ENCODE measurements around the gene NUBPL.
A peak's percentile ranks its signal among the peaks of the same experiment; 100 is the strongest.

The NUBPL gene, protein sequence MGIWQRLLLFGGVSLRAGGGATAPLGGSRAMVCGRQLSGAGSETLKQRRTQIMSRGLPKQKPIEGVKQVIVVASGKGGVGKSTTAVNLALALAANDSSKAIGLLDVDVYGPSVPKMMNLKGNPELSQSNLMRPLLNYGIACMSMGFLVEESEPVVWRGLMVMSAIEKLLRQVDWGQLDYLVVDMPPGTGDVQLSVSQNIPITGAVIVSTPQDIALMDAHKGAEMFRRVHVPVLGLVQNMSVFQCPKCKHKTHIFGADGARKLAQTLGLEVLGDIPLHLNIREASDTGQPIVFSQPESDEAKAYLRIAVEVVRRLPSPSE

DNA sequence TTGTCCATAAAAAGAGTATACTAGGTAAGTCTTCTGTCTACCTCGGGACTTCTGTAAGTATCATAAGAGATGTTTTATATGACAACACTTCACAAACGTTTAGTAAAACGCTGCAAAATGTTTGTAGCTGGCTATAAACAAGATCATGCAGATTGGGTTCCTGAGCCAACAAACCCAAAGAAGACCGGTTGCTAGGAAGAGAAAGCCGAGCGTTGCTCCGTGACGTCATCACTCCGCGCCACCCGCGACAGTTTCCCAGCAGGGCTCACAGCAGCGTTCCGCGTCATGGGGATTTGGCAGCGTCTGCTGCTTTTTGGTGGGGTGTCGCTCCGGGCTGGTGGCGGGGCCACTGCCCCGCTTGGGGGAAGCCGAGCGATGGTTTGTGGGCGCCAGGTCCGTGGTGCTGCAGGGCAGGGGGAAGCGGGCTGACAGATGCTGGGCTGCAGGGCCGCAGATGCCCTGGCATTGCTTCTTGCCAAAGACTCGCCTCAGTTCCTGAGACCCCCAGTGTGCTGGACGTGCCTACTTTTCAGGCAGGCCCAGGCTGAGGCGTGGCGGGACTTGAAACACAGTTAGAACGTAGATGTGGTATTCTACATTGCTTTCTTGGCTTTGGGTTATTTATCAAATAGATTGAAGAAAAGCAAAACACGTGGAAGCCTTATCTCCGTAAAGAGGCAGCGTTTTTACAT, at the start of gene NUBPL:
NUBPL (plus strand) TSS at position 250 of the 692 bp plus-strand sequence; CDS start at position 286, 36 bp downstream.
- 0 out of 2 replicates have a peak, but pooled peaks cover 2% of the 10 kb centered on the region for H3K9me3 ChIP-seq
- peak; percentile 85 to 96 for DNase-seq (ENCODE audit: low spot score in 2 of 2)
- H3K4me3 ChIP-seq = peak within 1 kb of the TSS; percentile 91
- H3K36me3 ChIP-seq (replicated peaks) = no peaks in the 10 kb centered on the region
- no peaks in the 10 kb centered on the region for H3K27me3 ChIP-seq (ENCODE audit: low read depth)
- H3K4me1 ChIP-seq = peaks cover 12% of the 10 kb centered on the region
- in situ Hi-C loops (cut with MboI; ENCODE audit: low sequenced_read_pairs) = no loop called here

DNA sequence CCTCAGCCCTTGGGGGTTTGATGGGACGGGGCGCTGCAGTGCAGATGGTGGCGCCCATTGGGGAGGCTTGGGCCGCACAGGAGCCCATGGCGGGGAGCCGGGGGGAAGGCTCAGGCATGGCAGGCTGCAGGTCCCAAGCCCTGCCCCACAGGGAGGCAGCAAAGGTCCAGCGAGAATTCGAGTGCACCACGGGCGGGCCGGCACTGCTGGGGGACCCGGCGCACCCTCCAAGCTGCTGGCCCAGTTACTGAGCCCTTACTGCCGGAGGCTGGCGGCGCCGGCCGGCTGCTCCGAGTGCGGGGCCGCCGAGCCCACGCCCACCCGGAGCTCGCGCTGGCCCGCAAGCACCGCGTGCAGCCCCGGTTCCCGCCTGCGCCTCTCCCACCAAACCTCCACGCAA, 34.1 kb upstream of the NUBPL start:
- H3K36me3 ChIP-seq (replicated peaks) = no peaks in the 10 kb centered on the region
- DNase-seq (ENCODE audit: low spot score in 2 of 2) = no peak
- in situ Hi-C loops (cut with MboI; ENCODE audit: low sequenced_read_pairs) = no loop called here
- no peaks in the 10 kb centered on the region for H3K4me1 ChIP-seq
- H3K27me3 ChIP-seq (ENCODE audit: low read depth) = no peaks in the 10 kb centered on the region
- no peaks in the 10 kb centered on the region for H3K9me3 ChIP-seq
- no peak overlapping the region for H3K4me3 ChIP-seq

DNA sequence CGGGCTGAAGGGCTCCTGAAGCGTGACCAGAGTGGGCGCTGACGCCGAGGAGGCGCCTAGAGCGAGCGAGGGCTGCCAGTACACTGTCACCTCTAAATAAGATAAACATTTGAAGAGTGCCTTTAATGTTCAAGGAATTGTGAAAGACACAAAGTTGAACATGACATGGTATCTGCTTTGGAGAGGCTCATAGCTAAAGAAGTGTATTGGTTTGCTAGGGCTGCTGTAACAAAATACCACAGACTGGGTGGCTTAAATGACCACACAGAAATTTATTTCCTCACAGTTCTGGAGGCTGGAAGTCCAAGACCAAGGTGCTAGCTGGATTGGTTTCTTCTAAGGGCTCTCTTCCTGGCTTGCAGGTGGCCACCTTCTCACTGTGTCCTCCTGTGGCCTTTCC, 33.7 kb upstream of the NUBPL start:
- in situ Hi-C loops (cut with MboI; ENCODE audit: low sequenced_read_pairs) = no loop called here
- Histone ChIP-seq H3K9me3 (no peaks in the 10 kb centered on the region), H3K4me3 (no peak overlapping the region), H3K36me3 (replicated peaks) (no peaks in the 10 kb centered on the region), H3K27me3 (ENCODE audit: low read depth) (no peaks in the 10 kb centered on the region), H3K4me1 (no peaks in the 10 kb centered on the region)
- no peak for DNase-seq (ENCODE audit: low spot score in 2 of 2)

DNA sequence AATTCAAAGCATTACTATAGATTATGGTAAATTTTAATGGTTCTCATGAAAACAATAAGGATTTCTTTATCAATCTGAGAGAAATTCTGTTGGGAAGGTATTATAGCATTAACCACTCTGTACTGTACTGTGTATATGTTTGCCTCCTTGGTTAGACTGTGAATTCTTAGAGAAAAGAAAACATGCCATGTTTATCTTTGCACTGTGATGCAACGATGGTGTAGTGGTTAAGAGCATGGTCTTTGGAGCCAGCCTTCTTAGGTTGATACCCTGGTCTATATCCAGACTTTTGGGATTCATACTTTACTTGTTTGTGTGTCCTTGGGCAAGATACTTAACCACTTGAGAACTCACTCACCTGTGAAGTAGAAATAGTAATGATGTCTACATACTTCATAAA, 32.2 kb upstream of the NUBPL start:
- no peaks in the 10 kb centered on the region for H3K9me3 ChIP-seq
- H3K27me3 ChIP-seq (ENCODE audit: low read depth) = no peaks in the 10 kb centered on the region
- no peak for DNase-seq (ENCODE audit: low spot score in 2 of 2)
- no peak overlapping the region for H3K4me3 ChIP-seq
- no peaks in the 10 kb centered on the region for H3K36me3 ChIP-seq (replicated peaks)
- no peaks in the 10 kb centered on the region for H3K4me1 ChIP-seq
- in situ Hi-C loops (cut with MboI; ENCODE audit: low sequenced_read_pairs) = no loop called here

DNA sequence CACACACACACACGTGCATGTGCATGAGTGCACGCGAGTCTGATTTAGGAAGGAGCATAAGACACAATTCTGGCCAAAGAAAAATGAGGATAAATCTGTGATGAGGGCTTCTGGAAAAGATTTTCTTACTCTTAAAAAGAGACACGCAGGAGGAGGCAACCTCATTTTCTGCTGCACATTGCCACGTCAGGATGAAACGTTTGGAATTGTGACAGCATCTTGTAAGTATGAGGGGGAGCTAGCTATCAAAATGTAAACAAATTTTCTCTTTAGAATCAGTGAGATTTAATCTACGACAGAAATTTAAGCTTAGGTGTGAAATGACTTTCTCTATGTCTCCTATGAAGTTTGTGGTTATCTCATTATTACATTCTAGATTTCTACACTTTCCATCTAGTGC, 31.1 kb upstream of the NUBPL start:
- Histone ChIP-seq H3K27me3 (ENCODE audit: low read depth) (no peaks in the 10 kb centered on the region), H3K4me3 (no peak overlapping the region), H3K9me3 (no peaks in the 10 kb centered on the region), H3K36me3 (replicated peaks) (no peaks in the 10 kb centered on the region), H3K4me1 (no peaks in the 10 kb centered on the region)
- DNase-seq (ENCODE audit: low spot score in 2 of 2) = no peak
- in situ Hi-C loops (cut with MboI; ENCODE audit: low sequenced_read_pairs) = no loop called here

DNA sequence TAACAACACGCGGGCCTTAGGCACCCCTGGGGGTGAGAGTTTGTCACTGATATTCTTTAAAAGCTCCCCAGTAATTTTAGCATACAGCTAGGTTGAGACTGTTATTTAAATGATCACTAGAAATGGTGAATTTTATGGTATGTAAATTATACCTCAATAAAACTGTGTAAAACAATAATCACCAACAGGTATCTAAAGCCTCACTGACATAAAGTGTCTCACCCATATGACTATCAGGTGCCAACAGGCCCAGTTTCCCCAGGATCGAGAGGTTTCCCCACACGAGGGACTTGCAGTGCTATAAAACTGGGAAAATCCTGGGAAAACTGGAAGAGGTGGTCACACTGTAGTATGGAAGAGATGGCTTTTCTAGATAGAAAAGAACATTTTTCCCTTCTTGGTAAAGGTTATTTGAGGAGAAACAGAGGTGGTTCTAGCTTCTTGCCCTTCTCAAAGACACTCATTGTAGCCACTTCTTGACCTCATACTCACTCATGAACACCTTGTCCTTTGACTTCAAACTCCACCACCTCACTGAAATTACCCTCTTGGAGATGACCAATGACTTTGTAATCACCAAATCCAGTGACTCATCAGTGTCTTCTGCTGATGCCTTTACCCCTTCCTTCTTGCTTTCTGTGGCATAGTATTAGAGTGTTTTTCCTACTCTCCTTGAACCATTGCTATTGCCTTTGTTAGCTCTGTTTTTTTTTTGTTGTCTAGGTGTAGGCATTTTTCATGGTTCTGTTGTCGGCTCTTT, 24.8 kb upstream of the NUBPL start:
- Histone ChIP-seq H3K4me3 (no peak overlapping the region), H3K27me3 (ENCODE audit: low read depth) (no peaks in the 10 kb centered on the region), H3K36me3 (replicated peaks) (no peaks in the 10 kb centered on the region), H3K4me1 (no peaks in the 10 kb centered on the region), H3K9me3 (no peaks in the 10 kb centered on the region)
- DNase-seq (ENCODE audit: low spot score in 2 of 2) = no peak
- in situ Hi-C loops (cut with MboI; ENCODE audit: low sequenced_read_pairs) = no loop called here

DNA sequence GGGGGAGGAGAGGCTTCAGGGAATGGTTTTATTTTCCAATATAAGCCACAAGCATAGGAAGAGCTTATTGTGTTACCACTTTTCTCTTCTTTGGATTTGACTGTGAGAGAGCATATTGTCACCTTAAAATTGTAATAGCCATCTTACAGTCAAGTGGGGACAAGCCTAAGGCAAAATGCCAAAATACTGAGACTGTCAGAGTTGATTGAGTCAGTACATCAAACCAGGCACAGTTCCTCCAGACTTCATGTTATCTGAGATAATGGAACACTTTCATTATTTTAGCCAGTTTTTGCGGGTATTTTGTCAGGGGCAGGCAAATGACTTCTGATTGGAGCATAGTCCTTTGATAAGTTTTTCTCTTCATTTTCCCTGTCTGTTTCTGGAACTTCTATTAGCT, 19.5 kb upstream of the NUBPL start:
- H3K4me3 ChIP-seq = no peak overlapping the region
- no peaks in the 10 kb centered on the region for H3K36me3 ChIP-seq (replicated peaks)
- H3K27me3 ChIP-seq (ENCODE audit: low read depth) = no peaks in the 10 kb centered on the region
- DNase-seq (ENCODE audit: low spot score in 2 of 2) = no peak
- H3K9me3 ChIP-seq = no peaks in the 10 kb centered on the region
- in situ Hi-C loops (cut with MboI; ENCODE audit: low sequenced_read_pairs) = no loop called here
- H3K4me1 ChIP-seq = no peaks in the 10 kb centered on the region

DNA sequence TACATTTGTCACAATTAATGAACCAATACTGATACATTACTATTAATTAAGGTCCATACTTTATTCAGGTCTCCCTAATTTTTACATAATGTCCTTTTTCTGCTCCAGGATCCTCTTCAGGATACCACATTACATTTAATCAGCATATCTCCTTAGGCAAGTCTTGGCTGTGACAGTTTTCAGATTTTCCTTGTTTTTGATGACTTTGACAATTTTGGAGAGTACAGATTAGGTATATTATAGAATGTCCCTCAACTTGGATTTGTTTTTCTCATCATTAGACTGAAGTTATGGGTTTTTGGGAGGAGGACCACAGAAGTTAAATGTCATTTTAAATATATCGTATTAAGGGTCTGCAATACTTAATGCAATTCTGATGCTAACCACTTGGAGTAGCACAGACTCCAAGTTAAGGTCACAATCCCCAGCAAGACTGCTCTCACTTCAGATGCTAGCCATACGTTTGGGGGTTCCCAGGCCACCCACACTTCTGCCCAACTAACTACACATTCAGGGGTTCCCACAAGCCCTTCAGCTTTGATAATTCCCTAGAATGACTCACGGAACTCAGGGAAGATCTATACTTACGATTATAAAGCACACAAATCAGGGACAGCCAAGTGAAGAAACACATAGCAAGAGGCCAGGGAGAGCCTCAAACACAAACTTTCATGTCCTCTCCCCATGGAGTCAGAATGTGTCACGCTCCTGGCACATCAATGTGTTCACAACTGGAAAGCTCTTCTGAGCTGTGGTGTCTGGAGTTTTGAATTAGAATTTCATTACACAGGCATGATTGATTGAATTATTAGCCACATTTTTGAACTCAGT, 17.0 kb upstream of the NUBPL start:
- in situ Hi-C loops (cut with MboI; ENCODE audit: low sequenced_read_pairs) = no loop called here
- Histone ChIP-seq H3K36me3 (replicated peaks) (no peaks in the 10 kb centered on the region), H3K4me1 (no peaks in the 10 kb centered on the region), H3K9me3 (no peaks in the 10 kb centered on the region), H3K4me3 (no peak overlapping the region), H3K27me3 (ENCODE audit: low read depth) (no peaks in the 10 kb centered on the region)
- DNase-seq (ENCODE audit: low spot score in 2 of 2) = peak in 1 of 2 experiments; percentile 23

DNA sequence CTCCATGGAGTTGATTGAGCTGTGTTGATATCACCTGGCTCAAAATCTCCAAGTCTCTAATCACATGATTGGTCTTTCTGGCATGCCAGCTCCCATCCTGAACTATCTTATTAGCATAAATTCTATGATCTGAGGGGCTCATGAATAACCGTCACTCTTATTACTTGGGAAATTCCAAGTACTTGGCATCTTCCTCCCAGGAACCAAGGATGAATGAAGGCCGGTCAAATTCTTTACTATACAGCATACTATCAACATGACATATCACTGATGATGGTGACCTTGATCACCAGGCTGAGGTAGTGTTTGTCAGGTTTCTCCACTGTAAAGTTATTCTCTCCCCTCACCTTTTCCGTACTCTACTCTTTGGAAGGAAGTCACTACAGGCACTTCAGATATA, 16.4 kb upstream of the NUBPL start:
- Histone ChIP-seq H3K36me3 (replicated peaks) (no peaks in the 10 kb centered on the region), H3K4me3 (no peak overlapping the region), H3K4me1 (no peaks in the 10 kb centered on the region), H3K9me3 (no peaks in the 10 kb centered on the region), H3K27me3 (ENCODE audit: low read depth) (no peaks in the 10 kb centered on the region)
- no peak for DNase-seq (ENCODE audit: low spot score in 2 of 2)
- in situ Hi-C loops (cut with MboI; ENCODE audit: low sequenced_read_pairs) = no loop called here

DNA sequence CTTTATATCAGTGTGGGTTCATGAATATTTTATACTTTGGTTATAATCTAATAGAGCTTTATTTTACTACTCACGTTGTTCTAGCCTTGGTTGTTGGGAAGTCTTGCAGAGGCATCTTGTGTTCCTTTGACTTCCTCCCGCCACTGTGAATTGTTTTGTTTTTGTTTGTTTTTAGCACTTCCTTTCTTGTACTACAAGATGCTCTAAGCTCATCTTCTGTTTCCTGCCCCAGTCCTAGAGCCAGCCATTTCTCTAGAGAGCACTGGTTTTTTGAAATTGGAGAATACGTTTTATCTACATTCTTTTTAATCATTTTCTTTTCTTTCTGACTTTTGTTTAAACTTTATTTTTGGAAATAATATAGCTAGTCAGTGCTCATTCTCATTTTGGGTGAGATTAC, 15.9 kb upstream of the NUBPL start:
- no peaks in the 10 kb centered on the region for H3K9me3 ChIP-seq
- no peaks in the 10 kb centered on the region for H3K27me3 ChIP-seq (ENCODE audit: low read depth)
- in situ Hi-C loops (cut with MboI; ENCODE audit: low sequenced_read_pairs) = no loop called here
- no peaks in the 10 kb centered on the region for H3K36me3 ChIP-seq (replicated peaks)
- no peak overlapping the region for H3K4me3 ChIP-seq
- no peak for DNase-seq (ENCODE audit: low spot score in 2 of 2)
- no peaks in the 10 kb centered on the region for H3K4me1 ChIP-seq

DNA sequence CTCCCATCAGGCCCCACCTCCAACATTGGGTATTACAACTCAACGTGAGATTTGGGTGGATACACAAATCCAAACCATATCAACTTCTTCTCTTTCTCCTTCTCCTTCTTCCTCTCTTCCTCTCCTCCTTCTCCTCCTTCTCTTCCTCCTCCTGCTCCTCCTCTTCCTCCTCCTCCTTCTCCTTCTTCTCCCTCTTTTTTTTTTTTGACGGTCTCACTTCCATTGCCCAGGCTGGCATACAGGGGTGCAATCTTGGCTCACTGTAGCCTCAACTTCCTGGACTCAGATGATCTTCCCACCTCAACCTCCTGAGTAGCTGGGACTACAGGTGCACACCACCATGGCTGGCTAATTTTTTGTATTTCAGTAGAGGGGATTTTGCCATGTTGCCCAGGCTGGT, 11.4 kb upstream of the NUBPL start:
- in situ Hi-C loops (cut with MboI; ENCODE audit: low sequenced_read_pairs) = no loop called here
- Histone ChIP-seq H3K4me3 (no peak overlapping the region), H3K36me3 (replicated peaks) (no peaks in the 10 kb centered on the region), H3K4me1 (no peaks in the 10 kb centered on the region), H3K9me3 (no peaks in the 10 kb centered on the region), H3K27me3 (ENCODE audit: low read depth) (peaks cover 11% of the 10 kb centered on the region; the same call in 1 of the 2 replicates)
- DNase-seq (ENCODE audit: low spot score in 2 of 2) = no peak

DNA sequence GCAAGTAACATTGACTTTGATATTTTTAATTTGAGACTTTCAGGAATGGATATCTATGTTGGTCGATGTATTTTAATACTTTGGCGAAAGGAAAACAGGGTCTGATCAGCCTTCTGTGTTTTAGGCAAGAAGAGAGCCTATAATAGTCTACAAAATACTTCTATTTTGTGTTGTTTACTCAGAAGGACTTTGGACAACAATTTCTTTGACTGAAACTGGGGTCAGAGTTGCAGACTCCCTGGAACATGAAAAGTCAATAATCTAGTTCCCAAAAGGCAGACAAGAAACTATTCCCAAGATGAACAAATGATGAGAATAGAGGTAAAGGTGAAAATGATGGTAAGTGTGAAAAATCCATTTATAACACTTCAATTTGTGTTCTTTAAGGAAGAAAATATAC, 10.6 kb upstream of the NUBPL start:
- Histone ChIP-seq H3K4me1 (no peaks in the 10 kb centered on the region), H3K9me3 (no peaks in the 10 kb centered on the region), H3K27me3 (ENCODE audit: low read depth) (peaks cover 11% of the 10 kb centered on the region; the same call in 1 of the 2 replicates), H3K36me3 (replicated peaks) (no peaks in the 10 kb centered on the region), H3K4me3 (no peak overlapping the region)
- in situ Hi-C loops (cut with MboI; ENCODE audit: low sequenced_read_pairs) = no loop called here
- no peak for DNase-seq (ENCODE audit: low spot score in 2 of 2)

DNA sequence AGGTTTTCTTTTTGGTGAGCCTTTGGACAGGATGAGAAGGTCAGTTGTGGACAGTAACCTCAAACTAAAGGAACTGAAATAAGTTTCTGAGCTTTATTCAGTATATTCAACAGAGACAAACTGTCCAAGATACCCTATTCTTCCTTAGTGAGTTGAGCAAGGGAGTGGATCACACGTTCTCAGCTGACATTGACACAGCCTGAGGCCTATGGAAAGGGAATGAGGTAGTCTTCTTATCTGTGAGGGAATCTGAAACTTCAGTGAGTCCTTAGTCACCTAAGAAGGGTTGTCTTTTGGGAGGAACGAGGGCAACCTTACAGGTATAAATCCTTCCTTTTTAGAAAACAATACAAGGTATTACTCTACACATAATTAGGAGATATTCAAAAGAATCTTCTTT, 5.0 kb upstream of the NUBPL start:
- H3K4me1 ChIP-seq = no peaks in the 10 kb centered on the region
- H3K27me3 ChIP-seq (ENCODE audit: low read depth) = 0 out of 2 replicates have a peak, but pooled peaks cover 5% of the 10 kb centered on the region
- no peak overlapping the region for H3K4me3 ChIP-seq
- no peaks in the 10 kb centered on the region for H3K36me3 ChIP-seq (replicated peaks)
- in situ Hi-C loops (cut with MboI; ENCODE audit: low sequenced_read_pairs) = no loop called here
- no peak for DNase-seq (ENCODE audit: low spot score in 2 of 2)
- H3K9me3 ChIP-seq = 0 out of 2 replicates have a peak, but pooled peaks cover 2% of the 10 kb centered on the region
